GM21717 (cell line): ENCODE measurements around the gene MGLL.

Experiments
- ATAC-seq: cut with Tn5 transposase; IDR thresholded peaks from one replicate; pipeline ENCODE4 v1.9.1; 2021; ENCODE audit warnings: mild to moderate bottlenecking, moderate library complexity; ENCODE audit not compliant: unreplicated experiment

MGLL gene

DNA sequence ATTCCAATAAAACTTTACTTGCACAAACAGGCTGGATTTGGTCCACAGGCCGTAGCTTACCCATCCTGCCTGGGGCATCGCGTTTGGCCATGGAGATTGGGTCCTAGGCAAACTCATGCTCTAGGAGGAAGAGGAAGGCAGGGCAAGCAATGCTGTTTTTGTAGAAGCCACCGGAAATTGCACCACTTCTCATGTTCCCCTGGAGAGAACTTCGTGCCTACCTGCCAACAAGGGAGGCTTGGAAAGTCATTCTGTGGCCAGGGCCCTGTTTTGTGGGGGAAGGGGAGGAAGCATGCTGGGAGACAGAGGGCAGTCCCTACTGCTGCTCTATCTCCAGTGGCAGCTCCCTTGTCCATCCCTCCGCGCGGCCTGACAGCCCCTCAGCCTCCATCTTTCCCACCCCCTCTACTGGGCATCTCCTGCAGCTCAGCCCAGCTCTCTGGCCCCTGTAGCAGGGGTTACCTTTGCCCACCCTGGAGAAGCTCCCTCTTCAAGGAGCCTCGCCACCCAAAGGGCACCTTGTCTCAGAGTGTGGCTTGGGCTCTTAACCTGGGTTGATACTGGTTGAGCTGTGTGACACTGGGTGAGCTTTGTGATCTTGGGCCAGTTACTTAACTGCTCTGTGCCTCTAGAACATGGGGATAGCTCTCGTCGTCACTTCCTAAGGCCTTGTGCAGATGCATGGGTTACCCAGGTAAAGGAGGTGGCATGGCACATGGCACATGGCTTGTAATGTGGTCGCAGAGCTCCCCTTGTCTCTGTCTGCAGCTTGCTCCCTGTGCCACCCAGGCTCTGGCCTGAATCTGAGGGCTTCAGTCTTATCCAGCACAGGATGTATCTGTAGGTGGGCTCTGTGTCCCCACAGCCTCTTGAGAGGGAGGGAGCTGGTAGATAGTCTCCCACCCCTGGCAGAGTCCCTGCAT is 143.4 kb downstream of the MGLL start:
- ATAC-seq: no peak

DNA sequence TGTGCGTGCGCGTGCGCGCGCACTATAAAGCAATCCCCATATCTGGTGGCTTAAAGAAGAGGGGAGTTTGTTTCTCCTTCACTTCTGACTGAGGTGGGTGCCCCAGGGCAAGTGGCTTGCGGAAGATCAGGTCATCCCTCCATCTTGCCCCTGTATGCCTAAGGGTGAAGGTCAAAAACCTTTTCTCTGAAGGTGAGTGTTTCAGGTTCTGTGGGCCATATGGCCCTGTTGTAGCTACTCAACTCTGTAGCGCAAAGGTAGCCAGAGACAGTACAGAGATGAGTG is 144.1 kb downstream of the MGLL start:
- ATAC-seq: no peak

DNA sequence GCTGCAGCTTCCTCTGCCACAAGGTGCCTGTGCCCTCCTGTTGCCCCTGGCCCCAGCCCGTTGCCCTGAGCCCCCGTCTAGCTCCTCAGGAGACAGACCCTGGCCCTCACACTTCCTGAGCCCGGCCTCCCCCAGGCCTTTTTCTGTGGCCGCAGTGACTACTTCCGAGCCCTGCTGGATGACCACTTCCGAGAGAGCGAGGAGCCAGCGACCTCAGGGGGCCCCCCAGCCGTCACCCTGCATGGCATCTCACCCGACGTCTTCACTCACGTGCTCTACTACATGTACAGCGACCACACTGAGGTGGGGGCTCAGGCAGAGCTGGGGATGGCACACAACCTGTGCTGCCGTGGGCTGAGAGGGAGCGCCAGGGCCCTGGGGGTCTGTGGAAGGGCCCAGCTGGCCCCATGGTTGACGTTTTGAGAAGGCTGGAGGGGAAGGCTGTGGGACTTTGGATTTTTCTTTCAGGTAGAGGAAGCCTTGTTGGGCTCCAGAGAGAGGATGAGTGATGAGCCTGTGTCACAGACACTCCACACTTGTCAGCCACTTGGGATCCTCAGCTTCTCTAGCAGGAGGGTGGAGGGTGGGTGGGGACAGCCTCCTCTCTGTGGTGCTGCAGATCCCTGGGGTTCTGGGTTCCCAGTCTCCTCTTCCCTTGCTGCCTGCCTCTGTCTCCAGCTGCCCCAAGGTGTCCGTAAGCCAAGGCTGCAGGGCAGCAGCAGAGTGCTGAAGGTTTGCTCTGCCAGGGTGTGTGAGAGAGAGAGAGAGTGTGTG is 144.6 kb downstream of the MGLL start:
- ATAC-seq: no peak

DNA sequence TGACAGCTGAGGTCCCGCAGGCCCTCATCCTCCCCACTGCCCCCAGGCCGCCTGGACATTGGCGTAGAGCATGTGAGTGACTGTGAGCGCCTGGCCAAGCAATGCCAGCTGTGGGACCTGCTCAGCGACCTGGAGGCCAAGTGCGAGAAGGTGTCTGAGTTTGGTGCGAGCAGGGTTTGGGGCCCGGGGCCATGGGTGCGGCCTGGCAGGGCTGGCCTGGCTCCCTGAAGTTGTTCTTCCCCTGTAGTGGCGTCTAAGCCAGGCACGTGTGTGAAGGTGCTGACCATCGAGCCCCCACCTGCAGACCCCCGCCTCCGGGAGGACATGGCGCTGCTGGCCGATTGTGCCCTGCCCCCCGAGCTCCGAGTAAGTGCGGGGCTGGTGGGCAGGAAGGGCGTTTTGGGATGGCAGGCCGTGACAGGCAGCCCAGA is 145.4 kb downstream of the MGLL start:
- no peak for ATAC-seq

DNA sequence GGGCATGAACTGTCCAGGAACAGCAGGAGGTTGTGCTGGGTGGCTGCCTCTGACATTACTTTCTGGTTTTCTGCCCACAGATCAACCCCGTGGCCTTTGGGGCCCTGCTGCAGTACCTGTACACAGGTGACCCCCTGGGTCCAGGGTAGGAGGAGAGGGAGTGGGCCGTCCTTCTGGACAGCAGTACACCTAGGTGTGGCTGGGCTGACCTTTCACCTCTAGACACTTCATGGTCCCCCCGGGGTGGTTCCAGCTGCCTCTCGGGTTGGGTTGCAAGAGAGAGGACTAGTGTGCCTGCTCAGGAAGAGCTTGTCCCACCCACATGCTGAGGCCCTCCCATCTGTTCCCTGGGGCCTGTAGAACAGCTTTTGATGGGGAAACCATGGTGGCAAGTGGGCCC is 145.9 kb downstream of the MGLL start:
- ATAC-seq: no peak

DNA sequence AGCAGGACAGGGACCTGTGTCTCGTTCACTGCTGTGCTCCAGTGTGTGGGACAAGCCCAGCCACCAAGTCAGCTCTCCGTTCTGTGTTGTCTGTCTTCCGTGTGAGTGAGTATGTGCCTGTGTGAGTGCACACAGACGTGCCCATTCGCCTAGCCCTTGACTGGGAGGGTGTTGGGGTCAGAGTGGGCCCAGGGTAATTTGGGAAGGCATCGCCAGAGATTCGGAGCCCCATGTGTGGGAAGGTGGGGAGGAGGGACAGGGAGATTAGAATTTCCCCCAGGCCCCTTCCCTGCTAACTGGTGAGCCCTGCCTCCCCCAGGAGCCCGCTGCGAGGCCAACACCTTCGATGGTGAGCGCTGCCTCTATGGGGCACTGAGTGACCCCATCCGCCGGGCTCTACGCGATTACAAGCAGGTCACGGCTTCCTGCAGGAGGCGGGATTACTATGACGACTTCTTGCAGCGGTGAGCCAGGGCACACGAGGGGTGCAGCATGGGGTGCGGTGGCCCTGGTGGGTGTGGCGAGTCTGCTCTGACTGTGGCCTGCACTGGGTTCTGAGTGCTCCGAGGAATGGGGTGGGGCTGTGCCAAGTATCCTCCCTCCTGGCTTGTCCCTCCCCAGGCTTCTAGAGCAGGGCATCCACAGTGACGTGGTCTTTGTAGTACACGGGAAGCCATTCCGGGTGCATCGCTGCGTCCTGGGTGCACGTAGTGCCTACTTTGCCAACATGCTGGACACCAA is 146.5 kb downstream of the MGLL start:
- ATAC-seq: no peak

DNA sequence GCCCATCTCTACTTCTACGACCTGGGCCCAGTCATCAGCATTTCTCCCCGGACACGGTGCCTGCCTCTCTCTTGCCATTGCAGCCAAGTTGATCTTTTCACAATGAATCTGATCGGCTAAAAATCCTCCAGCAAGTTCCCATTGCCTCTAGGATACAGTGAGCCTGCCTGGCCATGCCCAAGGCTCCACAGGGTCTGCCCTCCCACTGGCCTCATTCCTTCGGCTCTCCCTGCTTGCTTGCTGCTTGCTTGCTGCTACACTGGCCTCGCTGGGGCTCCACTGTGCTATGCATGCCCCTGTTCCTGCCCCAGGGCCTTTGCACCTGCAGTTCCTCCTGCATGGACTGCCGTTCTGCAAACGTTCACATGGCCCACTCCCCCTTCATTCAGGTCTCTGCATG is 147.5 kb downstream of the MGLL start:
- ATAC-seq: no peak

DNA sequence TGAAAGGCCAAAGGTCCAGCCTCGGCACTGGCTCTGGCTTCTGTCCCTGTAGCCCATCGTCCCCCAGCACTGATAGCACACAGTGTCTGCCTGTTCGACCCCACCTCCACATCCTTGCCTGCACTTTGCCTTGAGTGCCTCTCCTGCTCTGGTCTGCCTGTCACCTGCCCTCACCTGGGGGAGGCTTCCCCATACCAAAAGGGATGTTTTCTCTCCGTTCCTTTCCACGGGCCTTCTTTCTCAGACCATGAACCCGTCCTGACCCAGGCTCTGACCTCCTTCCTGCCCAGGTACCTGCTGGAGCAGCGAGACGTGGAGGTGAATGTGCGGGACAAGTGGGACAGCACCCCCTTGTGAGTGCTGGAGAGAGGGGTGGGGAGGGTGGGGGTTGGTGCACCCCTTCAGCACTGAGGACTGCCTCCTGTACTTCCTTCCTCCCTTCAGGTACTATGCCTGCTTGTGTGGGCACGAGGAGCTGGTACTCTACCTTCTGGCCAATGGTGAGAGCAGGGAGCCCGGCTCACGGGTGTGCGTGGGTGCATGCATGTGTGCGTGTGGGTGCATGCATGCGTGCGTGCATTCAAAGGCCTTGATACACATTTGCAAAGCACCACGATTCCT is 148.1 kb downstream of the MGLL start:
- no peak for ATAC-seq

DNA sequence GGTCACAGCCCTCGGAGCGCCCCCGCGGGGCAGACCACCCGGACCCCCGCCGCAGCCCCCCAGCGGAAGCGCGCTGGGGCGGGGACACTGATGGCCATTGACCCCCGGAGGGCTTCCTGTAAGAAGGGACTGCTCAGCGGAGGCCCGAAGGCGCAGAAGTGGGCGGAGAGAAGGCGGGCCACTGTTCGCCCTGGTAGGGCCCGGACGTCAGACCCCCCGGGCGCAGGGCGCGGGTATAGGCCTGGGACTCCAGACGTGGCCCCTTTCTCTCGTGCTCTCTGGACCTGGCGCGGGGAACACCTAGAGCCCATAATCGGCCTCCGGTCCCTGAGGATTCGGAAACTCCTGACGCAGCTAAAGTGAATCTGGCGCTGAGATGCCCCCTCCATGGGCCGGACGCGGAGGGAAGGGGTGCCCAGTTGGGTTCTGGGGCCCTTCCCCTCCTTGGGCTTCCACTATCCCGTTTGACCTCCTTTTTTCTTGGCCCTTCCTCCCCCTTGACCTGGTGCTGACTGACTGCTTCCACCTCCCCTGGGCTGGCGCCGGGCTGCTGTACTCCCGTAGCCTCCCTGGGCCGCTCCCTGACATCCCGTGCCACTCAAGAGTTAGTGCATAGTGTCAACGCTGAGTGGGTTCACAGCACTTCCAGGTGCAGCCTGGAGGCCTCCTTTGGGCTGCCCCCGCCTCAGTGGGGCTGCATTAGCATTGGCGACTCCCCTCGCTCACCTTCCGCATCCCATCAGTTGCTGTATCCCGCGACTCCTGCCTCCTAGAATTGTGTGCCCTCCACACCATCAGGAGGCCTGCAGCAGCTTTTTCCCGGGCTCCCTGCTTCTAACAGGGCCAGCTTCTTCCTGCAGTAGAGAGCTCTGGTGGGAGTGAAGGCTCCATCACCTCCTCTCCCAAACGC is 148.9 kb downstream of the MGLL start:
- peak; percentile 22 for ATAC-seq

DNA sequence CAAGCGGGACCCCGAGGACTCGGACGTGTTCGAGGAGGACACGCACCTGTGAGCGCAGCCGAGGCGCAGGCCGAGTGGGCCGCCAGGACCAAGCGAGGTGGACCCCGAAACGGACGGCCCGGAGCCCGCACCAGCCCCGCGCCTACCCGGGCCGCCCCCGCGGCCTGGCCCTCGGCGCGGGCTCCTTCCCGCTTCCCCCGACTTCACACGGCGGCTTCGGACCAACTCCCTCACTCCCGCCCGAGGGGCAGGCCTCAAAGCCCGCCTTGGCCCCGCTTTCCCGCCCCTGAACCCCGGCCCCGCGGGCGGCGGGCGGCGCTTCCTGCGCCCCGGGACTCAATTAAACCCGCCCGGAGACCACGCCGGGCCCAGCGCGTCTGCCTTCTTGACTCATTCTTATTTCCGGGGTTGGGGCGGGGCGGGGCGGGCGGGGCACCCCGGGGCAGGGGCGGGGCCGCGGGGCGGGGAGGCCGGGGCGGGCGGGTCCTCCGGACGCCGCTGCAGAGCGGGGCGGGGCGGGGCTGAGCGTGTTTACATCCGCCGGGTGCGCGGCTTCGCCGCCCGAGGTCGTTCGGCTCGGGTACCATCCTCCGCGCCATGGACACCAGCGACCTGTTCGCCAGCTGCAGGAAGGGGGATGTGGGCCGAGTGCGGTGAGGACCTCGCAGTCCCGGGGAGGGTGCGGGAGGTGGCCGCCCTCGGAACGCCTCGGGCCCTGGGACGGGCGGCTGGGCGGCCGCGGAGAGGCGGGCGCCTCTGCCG is 149.7 kb downstream of the MGLL start, which contains the start of gene ABTB1:
ABTB1 (plus strand) TSS at position 524 of the 762 bp plus-strand sequence; CDS start at position 598, 74 bp downstream.
- peak; percentile 60 for ATAC-seq

DNA sequence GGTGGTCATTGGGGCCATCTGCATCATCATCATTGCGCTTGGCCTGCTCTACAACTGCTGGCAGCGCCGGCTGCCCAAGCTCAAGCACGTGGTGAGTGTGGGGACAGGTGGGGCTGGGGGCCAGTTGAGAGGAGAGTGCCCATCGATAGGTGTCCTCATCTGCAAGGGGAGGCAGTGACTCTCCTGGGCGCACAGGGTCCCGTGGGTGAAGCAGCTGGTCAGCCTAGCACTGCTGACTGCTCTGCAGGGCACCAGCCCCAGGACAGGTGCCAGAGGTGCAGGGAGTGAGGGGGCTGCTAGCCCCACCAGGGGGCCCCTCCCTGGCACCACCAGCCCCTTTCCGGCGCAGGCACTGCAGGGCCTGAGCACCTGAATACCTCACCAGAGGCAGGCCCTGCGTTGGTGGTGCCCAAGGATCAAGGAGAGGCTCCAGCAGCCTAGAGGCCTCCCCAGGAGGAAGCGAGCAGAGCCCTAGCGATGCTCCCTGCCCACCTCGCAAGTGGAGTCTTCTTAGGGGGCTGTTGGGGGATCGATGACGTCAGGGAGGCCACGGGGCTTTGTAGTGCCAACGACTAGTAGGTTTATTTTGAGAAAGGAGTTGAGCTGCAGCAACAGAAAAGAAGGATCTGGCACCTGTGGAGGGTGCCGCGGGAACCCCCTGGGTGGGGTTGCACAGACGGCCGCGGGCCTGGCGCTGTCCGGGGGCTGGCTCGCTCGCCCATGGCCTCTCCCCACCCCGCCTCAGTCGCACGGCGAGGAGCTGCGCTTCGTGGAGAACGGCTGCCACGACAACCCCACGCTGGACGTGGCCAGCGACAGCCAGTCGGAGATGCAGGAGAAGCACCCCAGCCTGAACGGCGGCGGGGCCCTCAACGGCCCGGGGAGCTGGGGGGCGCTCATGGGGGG is 150.5 kb downstream of the MGLL start:
- ATAC-seq: peak; percentile 25

DNA sequence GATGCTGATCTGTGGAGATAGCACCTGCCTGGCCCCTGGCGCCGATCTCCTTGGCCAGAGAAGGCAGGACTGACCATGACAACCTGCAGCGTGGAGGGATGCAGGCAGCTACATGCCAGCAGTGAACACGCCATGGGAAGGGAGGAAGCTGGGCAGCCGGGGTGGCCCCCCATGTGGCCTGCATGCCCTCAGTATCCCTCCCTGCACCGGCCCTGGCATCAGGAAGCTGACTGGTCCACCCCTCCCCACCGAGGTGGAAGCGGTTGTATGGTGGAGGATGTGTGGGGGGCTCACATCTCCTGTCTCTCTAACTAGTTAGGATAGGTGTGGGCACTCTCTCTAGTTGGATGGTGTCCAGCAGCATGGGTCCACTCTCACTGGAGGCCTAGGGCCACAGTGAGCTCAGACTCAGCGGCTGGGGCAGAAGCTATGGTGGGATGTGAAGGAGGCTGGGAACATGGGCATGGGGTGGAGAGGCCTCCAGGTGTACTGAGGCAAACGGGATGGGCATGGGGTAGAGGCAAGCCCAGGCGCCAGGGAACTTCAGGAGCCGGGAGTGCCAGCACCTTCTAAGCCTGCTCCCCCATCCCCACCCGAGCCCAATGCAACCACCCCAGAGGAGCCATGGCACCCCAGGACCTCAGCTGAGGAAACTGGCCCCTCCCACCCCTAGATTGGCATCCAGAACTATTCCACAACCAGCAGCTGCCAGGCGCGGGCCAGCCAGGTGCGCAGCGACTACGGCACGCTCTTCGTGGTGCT is 151.4 kb downstream of the MGLL start:
- no peak for ATAC-seq

DNA sequence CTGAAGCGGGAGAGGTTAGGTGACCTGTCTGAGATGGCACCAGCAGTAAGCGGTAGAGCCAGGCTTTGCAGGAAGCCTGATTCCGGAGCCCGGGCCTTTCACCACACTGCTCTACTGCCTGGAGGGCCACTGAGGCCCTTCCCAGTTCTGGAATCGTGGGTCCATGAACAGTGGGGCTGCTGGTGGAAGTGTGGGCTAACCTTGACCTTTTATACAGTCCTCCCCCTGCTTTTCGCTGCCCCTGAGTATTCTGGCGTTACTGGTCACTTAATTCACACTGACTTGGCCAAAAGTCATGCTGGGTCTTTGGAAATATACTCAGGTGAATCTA is 152.1 kb downstream of the MGLL start:
- ATAC-seq: no peak

DNA sequence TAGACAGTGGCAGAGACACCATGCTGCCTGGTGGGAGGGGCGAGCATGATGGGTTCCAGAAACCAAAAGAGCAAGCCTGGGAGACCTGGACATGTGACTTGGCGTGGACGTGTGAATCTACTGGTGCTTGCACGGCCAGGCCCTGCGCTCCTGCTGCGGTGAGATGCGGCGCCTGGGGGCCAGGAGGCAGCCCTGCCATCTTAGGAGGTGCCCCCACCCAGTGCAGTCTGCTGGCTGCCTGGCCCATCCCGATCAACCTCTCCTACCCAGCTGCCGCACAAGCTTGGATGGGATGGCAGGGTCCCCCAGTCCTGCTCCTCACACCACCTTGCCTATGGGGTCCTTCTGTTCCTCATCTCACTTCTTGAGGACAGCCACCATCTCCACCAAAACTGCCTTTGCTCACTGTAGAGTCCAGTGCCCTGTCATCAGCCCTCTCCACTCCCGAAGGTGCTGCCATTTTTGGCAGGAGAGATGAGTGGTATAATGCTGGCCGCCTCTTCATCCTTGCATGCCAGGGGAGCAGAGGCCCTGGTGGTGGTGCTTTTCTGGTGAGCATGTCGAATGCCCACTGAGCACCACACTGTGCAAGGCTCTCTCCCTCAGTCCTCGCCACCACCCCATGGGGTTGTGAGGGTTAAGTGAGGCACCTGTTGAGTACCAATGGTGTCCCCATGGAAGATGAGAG is 152.6 kb downstream of the MGLL start:
- no peak for ATAC-seq

DNA sequence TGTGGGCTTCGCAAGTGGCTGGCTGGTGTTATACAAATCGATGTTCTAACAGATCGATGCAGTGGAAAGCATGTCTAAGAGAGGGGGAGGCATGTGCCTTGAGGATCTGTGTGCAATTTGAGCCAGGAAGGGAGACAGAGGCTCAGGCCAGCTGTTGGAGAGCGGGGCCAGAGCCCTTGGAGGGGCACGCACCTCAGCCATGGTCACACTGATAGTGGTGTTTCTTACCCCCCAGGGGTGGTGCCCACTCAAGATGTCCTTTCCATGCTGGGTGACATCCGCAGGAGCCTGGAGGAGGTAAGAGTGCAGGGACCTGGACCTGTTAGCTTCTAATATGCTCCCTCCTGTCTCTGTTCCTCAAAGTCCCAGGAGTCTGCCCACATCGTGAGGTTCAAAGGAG is 153.4 kb downstream of the MGLL start:
- no peak for ATAC-seq

DNA sequence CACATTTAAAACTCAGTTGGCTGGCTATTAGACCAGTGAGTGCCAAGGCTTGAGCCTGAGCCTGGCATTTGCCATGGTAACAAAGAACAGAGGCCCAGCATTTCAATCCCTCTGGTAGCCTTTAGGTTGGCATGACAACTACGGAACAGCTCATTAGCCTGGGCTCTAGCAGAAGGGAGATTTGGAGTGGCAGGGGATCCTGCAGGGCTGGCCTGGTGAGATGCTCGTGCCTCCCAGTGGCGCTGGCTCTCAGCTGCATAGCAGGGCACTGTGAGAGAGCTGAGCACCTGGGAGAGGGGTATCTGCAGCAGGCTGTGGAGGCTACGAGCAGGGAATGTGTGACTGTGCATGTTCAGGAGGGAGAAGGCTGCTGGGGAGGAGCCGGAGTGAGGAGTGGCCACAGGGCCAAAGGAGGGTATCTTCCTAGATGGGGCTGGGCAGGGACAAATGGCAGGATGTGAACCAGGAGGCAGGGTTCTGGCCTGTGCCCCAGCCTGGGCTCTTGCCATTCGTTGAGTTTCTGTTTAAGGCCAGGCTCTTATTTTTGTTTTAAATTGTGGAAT is 155.1 kb downstream of the MGLL start:
- no peak for ATAC-seq

DNA sequence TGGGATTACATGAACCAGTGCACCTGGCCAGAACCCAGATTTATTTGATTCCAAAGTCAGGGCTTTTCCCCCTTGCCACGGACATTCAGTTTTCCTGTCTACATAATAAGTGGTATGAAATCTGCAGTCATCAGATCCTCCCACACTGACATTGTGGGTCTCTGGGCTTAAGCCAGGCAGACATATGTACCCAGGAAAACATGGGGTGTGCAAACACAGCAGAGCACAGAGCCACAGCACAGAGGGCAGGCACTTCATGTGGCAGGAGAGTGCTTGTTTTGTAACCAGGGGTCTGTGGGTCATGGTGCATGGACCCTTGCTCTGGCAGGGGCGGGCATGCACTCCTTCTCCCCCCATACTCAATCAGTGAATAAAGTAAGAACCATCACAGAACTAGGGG is 155.6 kb downstream of the MGLL start:
- no peak for ATAC-seq
